CD4-positive, alpha-beta T cell treated with Interleukin-17A for 4 hours (primary cell): ENCODE data around the gene P2RX6.
A peak's percentile ranks its signal among the peaks of the same experiment; 100 is the strongest.
"Not testable (repeated sequence)": the region's sequence is repeated elsewhere in the genome, so short reads cannot be mapped to it uniquely, and the experiment has no call there.

ENCODE experiments used
- DNase-seq: peaks from one replicate; pipeline ENCODE4 v3.0.0-alpha.2; 2020; ENCODE audit warnings: mixed read lengths

P2RX6 gene

GRCh38 chr22:21014726-21015465 lies at the start of gene P2RX6:
TSS of gene P2RX6 (plus strand) at chr22:21015165. CDS start at chr22:21015175, 10 bp downstream.
- DNase-seq: no peak

DNA sequence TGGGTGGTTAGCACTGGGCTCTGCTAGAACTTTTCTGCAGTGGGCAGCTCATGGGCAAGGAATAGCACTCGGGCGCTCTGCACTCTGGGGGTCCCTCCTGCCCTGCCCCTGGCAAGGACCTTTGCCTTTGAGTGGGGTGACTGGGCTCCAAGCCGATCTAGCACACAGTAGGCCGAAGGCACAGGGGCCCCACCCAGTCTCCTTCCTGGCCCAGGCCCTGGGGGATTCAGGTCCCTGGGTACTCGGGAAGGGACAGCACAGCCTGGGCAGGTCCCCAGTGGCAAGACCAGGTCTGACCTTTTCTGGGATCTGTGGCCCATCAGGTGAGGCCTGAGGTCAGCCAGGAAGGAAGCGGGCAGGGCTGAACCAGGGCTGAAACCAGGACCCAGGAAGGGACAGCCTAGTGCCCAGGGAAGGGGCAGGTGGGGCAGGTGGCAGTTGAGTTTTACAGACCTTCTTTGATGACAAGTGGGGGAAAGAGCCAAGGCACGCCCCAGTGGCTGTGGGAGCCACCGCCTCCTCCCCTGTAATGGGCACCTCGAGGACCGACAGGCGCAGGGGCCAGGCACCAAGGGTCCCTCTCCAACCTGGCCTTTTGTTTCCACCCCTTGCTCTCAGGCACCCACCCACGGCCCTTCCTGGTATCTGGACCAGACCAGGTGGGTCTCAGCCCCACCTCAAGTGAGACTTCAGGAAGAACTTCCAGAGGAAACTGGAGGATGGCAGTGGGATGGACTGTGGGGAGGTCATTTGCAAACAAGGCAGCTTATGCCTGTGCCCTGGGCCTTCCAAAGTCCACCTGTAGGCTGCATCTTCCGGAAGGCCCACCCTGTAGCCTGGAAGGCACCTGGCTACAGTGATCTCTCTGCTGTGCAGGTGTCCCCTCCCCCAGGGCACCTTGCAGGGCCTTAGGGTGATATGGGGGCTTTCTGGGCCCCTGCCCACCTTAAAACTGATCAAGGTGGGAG lies 48.8 kb upstream of the P2RX6 start:
- no peak for DNase-seq

DNA sequence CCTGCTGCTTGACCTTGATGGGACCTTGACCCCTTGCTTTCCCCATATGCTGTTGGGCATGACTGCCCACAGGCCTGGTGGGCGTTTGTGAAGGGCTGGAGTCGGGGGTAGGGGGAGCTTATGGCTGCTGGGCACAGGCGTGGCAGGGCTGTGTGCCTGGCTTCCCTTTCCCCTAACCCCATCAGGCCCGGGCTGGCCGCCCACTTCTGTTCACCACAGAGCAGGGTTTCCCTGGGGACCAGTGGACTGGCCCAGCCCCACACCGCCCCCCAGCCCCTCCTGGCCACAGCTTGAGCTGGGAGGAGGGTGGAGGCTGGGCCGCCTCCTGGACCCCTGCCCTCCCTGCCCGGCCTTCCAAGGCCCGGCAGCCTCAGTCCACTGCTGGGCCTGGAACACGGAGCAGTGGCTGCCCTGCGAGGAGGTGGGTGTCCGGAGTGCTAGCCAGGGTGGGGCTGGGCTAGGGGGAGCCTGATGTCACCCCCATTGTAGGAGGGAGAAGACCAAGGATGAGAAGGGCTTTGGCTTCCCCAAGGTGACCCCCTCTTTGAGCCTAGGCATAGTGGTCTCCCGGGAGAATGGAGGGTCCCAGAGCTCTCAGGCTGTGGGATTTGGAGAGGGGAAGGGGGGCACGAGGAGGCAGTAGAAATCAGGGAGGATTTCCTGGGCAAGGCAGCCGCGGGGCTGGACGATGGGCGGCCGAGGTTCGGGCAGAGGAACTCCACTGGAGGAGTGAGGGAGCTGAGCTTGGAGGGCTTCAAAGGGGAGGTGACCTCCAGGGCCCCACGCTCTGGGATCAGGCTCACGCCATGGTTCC lies 47.9 kb upstream of the P2RX6 start, which contains the start of gene AIFM3:
Gene AIFM3, plus strand, starts transcription at position 373 of the 814 bp plus-strand sequence. CDS start 690 bp downstream, outside the sequence.
- no peak for DNase-seq

DNA sequence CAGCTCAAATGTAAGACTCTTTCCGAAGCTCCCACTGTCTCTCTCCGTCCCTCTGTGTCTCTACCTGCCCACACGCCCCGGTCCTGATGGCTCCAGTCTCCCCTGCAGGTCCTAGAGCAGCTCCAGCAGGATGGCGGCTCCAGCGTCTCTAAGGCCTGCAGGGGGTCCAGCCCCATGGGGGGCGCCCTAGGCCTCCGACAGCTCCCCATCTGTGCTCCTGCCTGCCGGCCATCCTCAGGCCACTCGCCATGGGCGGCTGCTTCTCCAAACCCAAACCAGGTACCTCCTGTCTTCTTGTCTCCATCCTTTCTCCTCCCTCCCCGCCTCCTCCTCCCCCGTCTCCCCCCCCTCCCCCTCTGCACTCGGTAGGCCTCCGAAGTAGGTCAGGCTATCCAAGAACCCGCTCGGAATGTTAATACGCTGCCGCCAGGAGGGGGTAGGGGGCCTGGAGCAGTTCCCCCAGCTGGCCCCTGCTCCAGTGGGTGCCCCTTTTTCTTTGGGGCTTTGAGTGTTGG lies 47.2 kb upstream of the P2RX6 start:
- no peak for DNase-seq

DNA sequence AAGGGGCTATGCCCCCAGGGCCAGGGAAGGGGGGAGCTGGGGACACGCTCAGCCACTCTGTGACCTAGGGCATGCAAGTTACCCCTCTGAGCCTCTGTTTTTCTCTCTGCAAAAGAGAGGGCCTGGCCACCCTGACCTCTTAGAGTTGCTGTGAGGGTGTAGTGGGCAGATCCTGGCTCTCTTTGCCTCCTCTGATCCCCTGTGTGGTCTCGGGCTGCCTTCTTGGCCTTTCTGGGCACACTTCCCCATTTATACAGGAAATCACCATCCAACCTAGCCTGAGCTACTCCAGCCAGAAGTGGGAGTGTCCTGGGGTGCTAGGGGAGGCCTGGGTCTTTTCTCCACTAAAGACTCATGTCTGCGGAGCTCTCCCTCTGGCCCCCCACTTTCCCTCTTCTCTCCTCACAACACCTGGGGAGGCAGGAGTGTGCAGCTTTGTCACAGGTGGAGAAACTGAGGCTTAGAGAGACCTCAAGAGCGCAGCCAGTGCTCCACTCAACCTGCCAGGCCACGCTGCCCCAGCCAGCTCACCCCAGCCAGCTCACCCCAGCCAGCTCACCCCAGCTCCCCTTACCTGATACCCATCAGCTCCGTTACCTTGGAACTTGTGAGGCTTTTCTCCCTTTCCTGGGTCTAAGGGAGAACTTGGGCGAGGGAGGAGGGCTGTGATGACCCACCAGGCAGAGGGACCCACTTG lies 46.5 kb upstream of the P2RX6 start:
- DNase-seq: no peak

DNA sequence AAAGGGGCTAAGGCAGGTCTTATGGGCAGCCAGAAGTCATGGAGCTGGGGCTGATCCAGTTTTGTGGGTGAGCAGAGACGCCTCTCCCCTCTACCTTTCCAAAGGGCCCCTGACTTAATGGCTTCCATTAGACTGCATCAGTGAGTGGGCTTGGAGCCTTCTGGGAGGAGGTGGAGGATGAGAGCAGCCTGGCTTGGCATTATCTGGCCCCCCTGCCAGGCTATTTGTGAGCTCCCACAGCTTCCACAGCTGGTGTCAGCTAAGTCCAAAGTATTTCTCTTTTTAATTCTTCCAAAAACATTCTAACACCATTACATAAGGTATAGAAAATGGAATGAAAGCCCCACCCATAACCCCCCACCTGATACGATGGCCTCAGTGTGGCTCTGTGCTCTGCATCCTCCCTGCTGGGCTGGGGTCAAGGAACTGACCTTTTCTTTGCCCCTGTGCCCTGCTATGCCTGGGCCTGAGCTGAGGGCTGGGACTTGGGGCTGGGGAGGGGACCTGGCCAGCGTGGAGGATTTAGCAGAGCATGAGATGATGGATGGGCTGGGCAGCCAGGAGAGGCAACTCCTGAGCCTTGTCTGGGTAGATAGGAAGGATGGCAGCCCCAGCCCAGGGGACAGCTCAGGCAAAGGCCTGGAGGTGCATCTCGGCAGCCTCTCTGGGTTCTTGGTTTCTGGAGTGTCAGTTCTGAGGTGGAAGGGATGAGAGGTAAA lies 43.9 kb upstream of the P2RX6 start:
- DNase-seq: no peak

DNA sequence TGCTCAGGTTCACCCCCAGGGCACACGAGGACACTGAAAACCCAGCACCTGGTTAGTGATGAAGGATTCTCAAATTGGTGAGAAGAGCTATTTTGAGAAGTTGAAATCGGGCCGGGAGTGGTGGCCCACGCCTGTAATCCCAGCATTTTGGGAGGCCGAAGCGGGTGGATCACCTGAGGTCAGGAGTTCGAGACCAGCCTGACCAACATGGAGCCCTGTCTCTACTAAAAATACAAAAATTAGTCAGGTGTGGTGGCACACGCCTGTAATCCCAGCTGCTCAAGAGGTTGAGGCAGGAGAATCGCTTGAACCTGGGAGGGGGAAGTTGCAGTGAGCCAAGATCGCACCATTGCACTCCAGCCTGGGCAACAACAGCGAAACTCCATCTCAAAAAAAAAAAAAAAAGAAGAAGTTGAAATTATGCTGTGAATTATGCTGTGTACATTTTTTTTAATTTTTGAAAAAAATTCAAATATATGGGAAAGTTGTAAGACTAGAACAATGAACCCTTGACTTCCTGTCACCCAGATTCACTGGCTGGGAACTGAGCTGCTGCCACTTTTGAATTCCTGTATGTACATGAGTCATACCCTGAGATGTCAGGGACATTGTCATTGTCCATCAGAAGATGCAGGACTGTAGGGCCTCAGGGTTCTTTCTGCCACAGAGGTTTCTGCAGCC lies 42.8 kb upstream of the P2RX6 start:
- DNase-seq: not testable (repeated sequence)

- no peak for DNase-seq
Observed at GRCh38 chr22:20972933-20973577, 41.9 kb upstream of the P2RX6 start.

DNA sequence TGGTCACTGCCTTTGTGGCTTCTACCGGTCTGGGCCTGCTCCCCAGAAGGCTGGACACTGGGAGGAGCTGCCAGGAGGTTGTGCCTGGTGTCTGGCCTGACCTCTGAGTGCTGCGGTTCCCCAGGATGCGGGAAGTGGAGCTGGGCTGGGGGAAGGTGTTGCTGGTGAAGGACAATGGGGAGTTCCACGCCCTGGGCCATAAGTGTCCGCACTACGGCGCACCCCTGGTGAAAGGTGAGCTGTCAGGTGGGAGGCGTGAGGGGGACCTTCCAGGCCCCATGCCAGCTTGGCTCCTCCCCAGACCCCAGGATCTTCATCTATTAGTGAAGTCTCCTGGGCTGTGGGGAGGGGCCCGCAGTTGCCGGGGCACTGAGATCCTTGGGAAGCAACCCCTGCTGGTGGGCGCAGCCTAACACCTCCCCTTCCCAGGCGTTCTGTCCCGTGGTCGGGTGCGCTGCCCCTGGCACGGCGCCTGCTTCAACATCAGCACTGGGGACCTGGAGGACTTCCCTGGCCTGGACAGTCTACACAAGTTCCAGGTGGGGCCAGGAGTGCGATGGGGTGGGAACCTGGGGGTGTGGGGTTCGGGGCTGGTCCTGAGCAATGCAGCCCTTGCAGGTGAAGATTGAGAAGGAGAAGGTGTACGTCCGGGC lies 41.2 kb upstream of the P2RX6 start:
- no peak for DNase-seq

- DNase-seq: no peak
Observed at GRCh38 chr22:20974336-20974955, 40.5 kb upstream of the P2RX6 start.

DNA sequence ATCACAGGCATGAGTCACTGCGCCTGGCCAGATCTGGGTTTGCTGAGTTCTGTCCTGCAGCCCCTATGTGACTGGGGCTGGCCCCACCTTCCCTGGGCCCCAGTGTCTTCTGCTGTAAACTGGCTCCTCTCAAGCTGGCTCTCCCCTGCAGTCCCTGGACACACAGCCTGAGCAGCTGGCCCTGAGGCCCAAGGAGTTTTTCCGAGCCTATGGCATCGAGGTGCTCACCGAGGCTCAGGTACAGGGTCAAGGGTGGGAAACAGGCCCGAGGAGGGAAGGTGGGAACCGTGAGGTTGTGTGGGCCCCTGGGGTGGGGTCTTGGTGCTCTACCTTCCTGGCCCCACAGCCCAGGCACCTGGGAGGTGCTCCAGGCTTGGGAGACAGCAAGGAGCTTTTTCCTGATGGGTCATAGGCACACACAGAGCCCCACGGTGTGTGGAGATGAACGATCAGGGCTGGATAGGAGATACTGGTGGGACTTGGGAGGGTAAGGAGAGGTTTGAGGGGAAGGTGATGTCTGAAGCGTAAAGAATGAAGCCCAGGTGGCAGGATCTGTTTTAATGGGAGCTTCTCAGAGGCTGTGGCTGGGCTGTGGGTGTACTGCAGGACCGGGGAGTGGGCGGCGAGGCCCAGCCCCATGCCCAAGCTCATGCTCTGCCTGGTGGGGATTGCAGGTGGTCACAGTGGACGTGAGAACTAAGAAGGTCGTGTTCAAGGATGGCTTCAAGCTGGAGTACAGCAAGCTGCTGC lies 39.2 kb upstream of the P2RX6 start:
- no peak for DNase-seq

- no peak for DNase-seq
Observed at GRCh38 chr22:20976291-20976877, 38.6 kb upstream of the P2RX6 start.

DNA sequence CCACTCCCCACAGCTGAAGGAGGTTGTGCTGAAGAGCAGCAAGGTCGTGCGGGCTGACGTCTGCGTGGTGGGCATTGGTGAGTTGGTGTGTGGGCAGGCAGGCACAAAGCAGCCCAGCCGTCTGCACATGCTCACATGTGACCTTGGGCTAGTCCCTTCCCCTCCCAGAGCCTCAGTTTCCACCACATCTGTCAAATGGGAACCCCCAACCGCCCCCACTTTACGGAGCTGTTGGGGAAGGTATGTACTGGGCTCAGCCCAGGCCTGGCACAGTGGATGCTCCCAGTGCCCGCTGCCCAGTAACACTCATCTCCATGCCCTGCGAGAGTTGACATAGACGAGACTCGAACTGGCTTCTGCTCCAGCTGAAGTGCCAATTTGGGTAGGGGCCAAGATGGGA lies 37.9 kb upstream of the P2RX6 start:
- DNase-seq: no peak

GRCh38 chr22:20977516-20978170 lies 37.3 kb upstream of the P2RX6 start:
- DNase-seq: no peak

DNA sequence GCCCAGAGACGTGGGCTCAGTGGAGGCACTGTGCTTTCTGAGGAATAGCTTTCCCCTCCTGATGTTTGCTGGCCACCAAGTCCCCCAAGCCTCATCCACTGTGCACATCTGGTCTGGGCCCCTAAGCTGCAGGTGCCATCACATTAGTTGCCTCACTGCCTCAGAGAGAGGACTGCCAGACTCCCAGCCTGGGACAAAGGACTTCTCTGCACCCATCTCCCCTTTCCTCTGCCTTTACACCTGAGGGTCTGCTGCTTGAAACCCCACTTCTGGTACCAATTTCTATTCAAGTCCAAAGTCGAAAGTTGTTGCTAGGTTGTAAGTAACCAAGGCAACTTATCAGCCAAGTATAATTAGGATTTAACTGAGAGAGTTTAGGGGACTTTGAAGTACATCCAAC lies 36.5 kb upstream of the P2RX6 start:
- DNase-seq: no peak

DNA sequence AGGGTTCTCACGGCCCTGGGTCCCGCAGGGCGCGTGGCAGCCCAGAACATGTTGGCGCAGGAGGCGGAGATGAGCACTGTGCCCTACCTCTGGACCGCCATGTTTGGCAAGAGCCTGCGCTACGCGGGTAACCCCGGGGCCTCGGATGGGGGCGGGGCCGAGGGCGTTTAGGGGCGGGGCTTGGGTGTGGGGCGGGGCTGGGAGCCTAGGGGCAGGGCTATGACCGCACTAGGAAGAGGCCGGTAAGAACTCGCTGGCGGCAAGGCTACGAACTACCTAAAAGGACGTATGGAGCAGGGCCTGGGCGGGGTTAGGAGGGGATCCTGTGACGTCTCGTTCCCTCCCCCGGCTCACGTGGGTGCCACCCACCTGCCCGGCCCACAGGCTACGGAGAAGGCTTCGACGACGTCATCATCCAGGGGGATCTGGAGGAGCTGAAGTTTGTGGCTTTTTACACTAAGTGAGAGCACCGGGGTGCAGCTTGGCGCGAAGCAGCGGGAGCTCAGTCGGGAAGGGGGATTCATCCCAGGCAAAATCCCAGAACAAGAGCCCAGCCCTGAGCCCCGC lies 35.6 kb upstream of the P2RX6 start:
- DNase-seq: peak; percentile 59

DNA sequence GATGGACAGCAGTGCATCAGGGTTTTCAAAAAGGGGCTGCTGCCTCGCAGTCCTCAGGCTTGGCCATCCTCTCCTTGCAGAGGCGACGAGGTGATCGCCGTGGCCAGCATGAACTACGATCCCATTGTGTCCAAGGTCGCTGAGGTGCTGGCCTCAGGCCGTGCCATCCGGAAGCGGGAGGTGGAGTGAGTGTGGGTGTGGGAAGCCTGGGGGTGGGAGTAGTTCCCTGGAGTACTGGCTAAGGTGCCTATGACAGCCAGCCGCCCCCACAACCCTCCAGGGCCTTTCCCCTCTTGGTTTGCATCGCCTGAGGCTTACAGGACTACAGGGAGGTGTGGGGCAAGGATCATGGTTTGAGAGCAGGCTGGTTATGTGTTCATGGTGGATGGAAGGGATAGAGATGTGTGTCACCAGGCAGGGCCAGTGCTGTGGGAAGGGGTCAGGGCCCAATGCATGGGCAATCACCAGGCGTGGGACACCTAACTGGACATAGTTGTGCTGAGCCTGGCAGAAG lies 35.0 kb upstream of the P2RX6 start:
- no peak for DNase-seq
